HCT116 (cell line): ENCODE results near the gene GRM1. TPM values are rescaled to one million over a fixed set of nuclear protein-coding genes. Genes with fewer than 3 reads are reported as not detected.

Experiments used
- ATAC-seq: fragments of 200-7000 bp; cut with Tn5 transposase; 2 replicates; pipeline ENCODE4 v1.9.1; 2020; ENCODE audit warnings: mild to moderate bottlenecking, moderate library complexity
- BruUV-seq: library from RNA; stranded (reverse); fragments of 400-500 nt; replicated peaks from 2 replicates; lab custom pipeline; 2021; lab: Mats Ljungman, UMichigan
- CTCF ChIA-PET: fragments of 300-600 bp; sonication (Branson Sonifier 250); formaldehyde crosslinking; loops from one replicate; lab custom pipeline; 2021; ENCODE audit warnings: antibody characterized with exemption; lab: Charles Lee
- POLR2A ChIA-PET: fragments of 300-600, 350-600 bp; sonication (Branson Sonifier 250); formaldehyde crosslinking; loops from one replicate; lab custom pipeline; 2021; ENCODE audit warnings: antibody characterized with exemption; lab: Charles Lee
- RAD21 ChIA-PET, 2 experiments: fragments of 300-600 bp; sonication (Branson Sonifier 250); formaldehyde crosslinking; loops; one replicate each; lab custom pipeline; 2023; ENCODE audit warnings: low total read pairs in 2 of 2; ENCODE audit not compliant: uncharacterized antibody in 2 of 2, unreplicated experiment in 2 of 2, low non-redundant PET in 1 of 2; lab: Charles Lee
- DNase-seq: peaks from one replicate; pipeline ENCODE4 v3.0.0-alpha.2; 2010; ENCODE audit warnings: low read depth, low spot score
- H2AFZ ChIP-seq: fragments of 200-600 bp; shearing (Covaris generic), sonication (generic); 2 replicates; pipeline ENCODE4 v1.6.1; 2017; ENCODE audit warnings: low read depth, mixed run types, mixed read lengths, antibody characterized with exemption, low read length; ENCODE audit not compliant: poor library complexity, severe bottlenecking
- H3K27ac ChIP-seq: 2 replicates; pipeline ENCODE4 v1.5.1; 2012; ENCODE audit warnings: low read depth, low read length
- H3K27me3 ChIP-seq: fragments of 200-600 bp; sonication (generic); 2 replicates; pipeline ENCODE4 v1.6.1; 2016; ENCODE audit warnings: mixed run types, low read length, mixed read lengths; ENCODE audit not compliant: insufficient read depth
- H3K36me3 ChIP-seq, 2 experiments: fragments of 200-500 bp in 1 of 2; fragments of 200-600 bp in 1 of 2; sonication (Bioruptor generic) in 1 of 2; sonication (generic) in 1 of 2; 2 replicates each; pipeline versions ENCODE4 v1.5.1 to v1.6.1; 2014 to 2016; ENCODE audit warnings: low read length in 2 of 2, inconsistent platforms in 1 of 2, mixed read lengths in 1 of 2, mixed run types in 1 of 2; ENCODE audit not compliant: insufficient read depth in 2 of 2, control insufficient read depth in 1 of 2
- H3K4me1 ChIP-seq, 2 experiments: fragments of 200-600 bp in 1 of 2; sonication (generic) in 1 of 2; 2 replicates each; pipeline versions ENCODE4 v1.5.1 to v1.6.1; 2012 to 2017; ENCODE audit warnings: low read length in 2 of 2, inconsistent platforms in 1 of 2, mild to moderate bottlenecking in 1 of 2, mixed read lengths in 1 of 2, mixed run types in 1 of 2, moderate library complexity in 1 of 2; ENCODE audit not compliant: insufficient read depth in 2 of 2, control insufficient read depth in 1 of 2
- H3K4me2 ChIP-seq: fragments of 200-600 bp; sonication (generic); 2 replicates; pipeline ENCODE4 v1.6.1; 2017; ENCODE audit warnings: mixed run types, low read length, mixed read lengths
- H3K4me3 ChIP-seq, 2 experiments: fragments of 200-600 bp in 1 of 2; sonication (generic) in 1 of 2; replicated peaks in 1 of 2; 2 replicates each; pipeline ENCODE4 v1.5.1; 2011 to 2016; ENCODE audit warnings: low read length in 2 of 2, control low read depth in 1 of 2, low read depth in 1 of 2, mild to moderate bottlenecking in 1 of 2, mixed read lengths in 1 of 2, mixed run types in 1 of 2
- H3K79me2 ChIP-seq: fragments of 200-600 bp; sonication (generic); 2 replicates; pipeline ENCODE4 v1.6.1; 2017; ENCODE audit warnings: mild to moderate bottlenecking, mixed run types, low read length, moderate library complexity, mixed read lengths; ENCODE audit not compliant: insufficient read depth
- H3K9ac ChIP-seq: fragments of 200-600 bp; sonication (generic); 2 replicates; pipeline ENCODE4 v1.6.1; 2016; ENCODE audit warnings: low read length, mixed read lengths
- H3K9me2 ChIP-seq: fragments of 200-600 bp; sonication (generic), shearing (Covaris generic); 2 replicates; pipeline ENCODE4 v1.6.1; 2017; ENCODE audit warnings: mixed run types, mild to moderate bottlenecking, moderate library complexity; ENCODE audit not compliant: insufficient read depth
- H3K9me3 ChIP-seq, 2 experiments: fragments of 200-500 bp in 1 of 2; fragments of 200-600 bp in 1 of 2; sonication (Bioruptor generic) in 1 of 2; sonication (generic) in 1 of 2; 2 replicates each; pipeline ENCODE4 v1.6.1; 2014 to 2017; ENCODE audit warnings: low read length in 2 of 2, mixed read lengths in 2 of 2, inconsistent platforms in 1 of 2, low read depth in 1 of 2, mild to moderate bottlenecking in 1 of 2, mixed run types in 1 of 2, moderate library complexity in 1 of 2; ENCODE audit not compliant: control insufficient read depth in 1 of 2, insufficient read depth in 1 of 2
- H4K20me1 ChIP-seq: fragments of 200-600 bp; sonication (generic), shearing (Covaris generic); 2 replicates; pipeline ENCODE4 v1.6.1; 2017; ENCODE audit warnings: mixed run types, mild to moderate bottlenecking, moderate library complexity; ENCODE audit not compliant: insufficient read depth
- ATF3 ChIP-seq: IDR thresholded peaks from 2 replicates; pipeline ENCODE4 v1.6.1; 2012
- CBX3 ChIP-seq: IDR thresholded peaks from 2 replicates; pipeline ENCODE4 v1.6.1; 2012; ENCODE audit warnings: low read depth
- CEBPB ChIP-seq: IDR thresholded peaks from 2 replicates; pipeline ENCODE4 v1.6.1; 2012; ENCODE audit warnings: low read depth
- ELF1 ChIP-seq: IDR thresholded peaks from 2 replicates; pipeline ENCODE4 v1.6.1; 2012; ENCODE audit warnings: low read depth, borderline replicate concordance
- EZH2 ChIP-seq: fragments of 200-600 bp; sonication (generic); IDR thresholded peaks from 2 replicates; pipeline ENCODE4 v1.6.1; 2017; ENCODE audit warnings: antibody characterized with exemption, mixed run types
- EZH2phosphoT487 ChIP-seq: fragments of 200-600 bp; IDR thresholded peaks from 2 replicates; pipeline ENCODE4 v1.6.1; 2018; ENCODE audit warnings: antibody characterized with exemption, borderline replicate concordance
- FOSL1 ChIP-seq: IDR thresholded peaks from 2 replicates; pipeline ENCODE4 v1.6.1; 2012; ENCODE audit warnings: low read depth
- POLR2A ChIP-seq: IDR thresholded peaks from 2 replicates; pipeline ENCODE4 v1.7.0; 2011; ENCODE audit warnings: borderline replicate concordance; ENCODE audit not compliant: insufficient read depth, insufficient read length; ENCODE audit errors: extremely low read depth
- POLR2AphosphoS5 ChIP-seq: IDR thresholded peaks from 2 replicates; pipeline ENCODE4 v1.6.1; 2011; ENCODE audit warnings: mild to moderate bottlenecking, low read depth, low read length, moderate library complexity
- RAD21 ChIP-seq: IDR thresholded peaks from 2 replicates; pipeline ENCODE4 v1.6.1; 2012; ENCODE audit warnings: low read depth, mild to moderate bottlenecking
- REST ChIP-seq: IDR thresholded peaks from 2 replicates; pipeline ENCODE4 v1.6.1; 2012; ENCODE audit warnings: low read depth
- YY1 ChIP-seq: IDR thresholded peaks from 2 replicates; pipeline ENCODE4 v1.6.1; 2011; ENCODE audit warnings: low read length, low read depth, moderate library complexity, mild to moderate bottlenecking; ENCODE audit not compliant: insufficient replicate concordance; ENCODE audit errors: extremely low read depth
- ZBTB33 ChIP-seq: IDR thresholded peaks from 2 replicates; pipeline ENCODE4 v1.6.1; 2011; ENCODE audit warnings: mild to moderate bottlenecking, low read length, moderate library complexity; ENCODE audit not compliant: insufficient replicate concordance; ENCODE audit errors: extremely low read depth
- ZFX ChIP-seq: fragments of 450-650 bp; IDR thresholded peaks from 2 replicates; pipeline ENCODE4 v1.6.1; 2017
- ZNF274 ChIP-seq: fragments of 200-500 bp; sonication (Bioruptor generic); IDR thresholded peaks from 2 replicates; pipeline ENCODE4 v1.6.1; 2014; ENCODE audit warnings: mild to moderate bottlenecking, low read depth, low read length, inconsistent platforms
- intact Hi-C: fragments of 100-400 bp; cut with micrococcal nuclease; formaldehyde crosslinking; loops from 2 replicates; pipeline ENCODE4 v1.10.0; 2022
- total RNA-seq: library from RNA; stranded (reverse); gene quantifications from one replicate; pipeline ENCODE4 v1.2.1, GENCODE V29; 2021; ENCODE audit not compliant: unreplicated experiment
- TF ChIP-seq, protein P1 (sequence below), 3 experiments: fragments of 200-600 bp in 1 of 3; sonication (generic) in 1 of 3; IDR thresholded peaks in 2 of 3; conservative IDR thresholded peaks in 1 of 3; 2 replicates each; pipeline ENCODE4 v1.5.1; 2012 to 2017; ENCODE audit warnings: low read depth in 2 of 3, low read length in 2 of 3, antibody characterized with exemption in 1 of 3, borderline replicate concordance in 1 of 3, control low read depth in 1 of 3, mild to moderate bottlenecking in 1 of 3, mixed read lengths in 1 of 3, mixed run types in 1 of 3, moderate library complexity in 1 of 3; ENCODE audit not compliant: insufficient read depth in 1 of 3

Gene GRM1
- total RNA-seq, 1 experiment from 2014 or later: not detected

- no TSS peak for BruUV-seq
- DNase-seq (no peak), ATAC-seq (no peak)
- Histone ChIP-seq H3K79me2 (no peaks in the 10 kb centered on the region), H3K4me2 (no peak overlapping the region), H3K4me3 (no peak overlapping the region), H3K9me3 (no peaks in the 10 kb centered on the region), H3K4me1 (no peaks in the 10 kb centered on the region), H3K36me3 (no peaks in the 10 kb centered on the region), H2AFZ (no peak overlapping the region), H3K9ac (no peak overlapping the region), H3K27me3 (no peaks in the 10 kb centered on the region), H4K20me1 (no peaks in the 10 kb centered on the region), H3K9me2 (no peaks in the 10 kb centered on the region), H3K27ac (no peak overlapping the region)
- TF ChIP-seq FOSL1 (no peak), POLR2AphosphoS5 (no peak), YY1 (no peak), ATF3 (no peak), CEBPB (no peak), EZH2phosphoT487 (no peak), POLR2A (no peak), RAD21 (no peak), ZNF274 (no peak), ELF1 (no peak), EZH2 (no peak), CBX3 (no peak), REST (no peak), ZFX (no peak), ZBTB33 (no peak)
- TF ChIP-seq, protein P1, sequence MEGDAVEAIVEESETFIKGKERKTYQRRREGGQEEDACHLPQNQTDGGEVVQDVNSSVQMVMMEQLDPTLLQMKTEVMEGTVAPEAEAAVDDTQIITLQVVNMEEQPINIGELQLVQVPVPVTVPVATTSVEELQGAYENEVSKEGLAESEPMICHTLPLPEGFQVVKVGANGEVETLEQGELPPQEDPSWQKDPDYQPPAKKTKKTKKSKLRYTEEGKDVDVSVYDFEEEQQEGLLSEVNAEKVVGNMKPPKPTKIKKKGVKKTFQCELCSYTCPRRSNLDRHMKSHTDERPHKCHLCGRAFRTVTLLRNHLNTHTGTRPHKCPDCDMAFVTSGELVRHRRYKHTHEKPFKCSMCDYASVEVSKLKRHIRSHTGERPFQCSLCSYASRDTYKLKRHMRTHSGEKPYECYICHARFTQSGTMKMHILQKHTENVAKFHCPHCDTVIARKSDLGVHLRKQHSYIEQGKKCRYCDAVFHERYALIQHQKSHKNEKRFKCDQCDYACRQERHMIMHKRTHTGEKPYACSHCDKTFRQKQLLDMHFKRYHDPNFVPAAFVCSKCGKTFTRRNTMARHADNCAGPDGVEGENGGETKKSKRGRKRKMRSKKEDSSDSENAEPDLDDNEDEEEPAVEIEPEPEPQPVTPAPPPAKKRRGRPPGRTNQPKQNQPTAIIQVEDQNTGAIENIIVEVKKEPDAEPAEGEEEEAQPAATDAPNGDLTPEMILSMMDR (IDR thresholded peaks at IDR 0.05 in 2 of 3, conservative IDR thresholded peaks at IDR 0.05 in 1 of 3; ENCODE audit: borderline replicate concordance in 1 of 3, insufficient read depth in 1 of 3, low read depth in 2 of 3, low read length in 2 of 3): no peak
- POLR2A ChIA-PET: no interaction called here
- RAD21 ChIA-PET: no interaction called here
- intact Hi-C loops: no loop called here
- CTCF ChIA-PET: no interaction called here
These were observed 263.6 kb downstream of the GRM1 start for GRCh38 chr6:146292506-146292905.
